Cardiac muscle cell (in vitro differentiated cells and primary cell): Measurements from ENCODE around the gene AGPAT2. TPM values are rescaled to one million over a fixed set of nuclear protein-coding genes. Genes with fewer than 3 reads are reported as not detected.

Experiments
- DNase-seq, 2 donors: peaks; one replicate each; pipeline versions ENCODE4 v3.0.0 to v3.0.0-alpha.2; 2010 to 2017; ENCODE audit warnings: low read depth in 1 of 2, low spot score in 1 of 2
- H3K27ac ChIP-seq: fragments of 200-600 bp; sonication (generic); 2 replicates; pipeline ENCODE4 v1.5.1; 2016
- H3K27me3 ChIP-seq: fragments of 200-600 bp; sonication (generic); 2 replicates; pipeline ENCODE4 v1.6.0; 2016; ENCODE audit warnings: control low read depth
- H3K36me3 ChIP-seq: fragments of 200-600 bp; sonication (generic); 2 replicates; pipeline ENCODE4 v1.5.1; 2016; ENCODE audit warnings: control low read depth
- H3K4me1 ChIP-seq: fragments of 200-600 bp; sonication (generic); 2 replicates; pipeline ENCODE4 v1.8.1; 2017; ENCODE audit warnings: low read depth, mild to moderate bottlenecking, mixed run types
- H3K4me3 ChIP-seq: fragments of 200-600 bp; sonication (generic); 2 replicates; pipeline ENCODE4 v1.5.1; 2016; ENCODE audit warnings: mild to moderate bottlenecking
- H3K9me3 ChIP-seq: fragments of 200-600 bp; sonication (generic); 2 replicates; pipeline ENCODE4 v1.5.1; 2017; ENCODE audit warnings: low read depth, mild to moderate bottlenecking, control low read depth
- CTCF ChIP-seq: IDR thresholded peaks from 2 replicates; pipeline ENCODE4 v1.5.1; 2012; ENCODE audit warnings: low read depth, mild to moderate bottlenecking, low read length
- polyA plus RNA-seq: library from polyadenylated mRNA; unstranded; fragments of >200 nt; fragmentation: Nextera tagmentation; extraction: Ambion mirVana; gene quantifications from 2 replicates; pipeline ENCODE4 v1.2.1, GENCODE V29; 2016
- total RNA-seq: library from RNA; depleted of rRNA; stranded (reverse); fragments of >200 nt; gene quantifications from 2 replicates; pipeline ENCODE4 v1.2.3, GENCODE V29; 2016

AGPAT2 gene
- total and polyA plus RNA-seq, 2 experiments from 2014 or later = 72.5 to 103 TPM

GRCh38 chr9:136672431-136673087 is 14.7 kb downstream of the AGPAT2 start:
- no peaks in the 10 kb centered on the region for H3K27me3 ChIP-seq
- no peak overlapping the region for H3K4me3 ChIP-seq
- H3K27ac ChIP-seq = peak overlapping the region; percentile 28
- DNase-seq = no peak
- TF ChIP-seq CTCF = no peak
- H3K9me3 ChIP-seq = no peaks in the 10 kb centered on the region
- peaks cover 1% of the 10 kb centered on the region for H3K4me1 ChIP-seq
- H3K36me3 ChIP-seq = no peaks in the 10 kb centered on the region

- Histone ChIP-seq H3K27ac (no peak overlapping the region), H3K27me3 (no peaks in the 10 kb centered on the region), H3K9me3 (no peaks in the 10 kb centered on the region), H3K4me3 (no peak overlapping the region), H3K36me3 (no peaks in the 10 kb centered on the region), H3K4me1 (peaks cover 8% of the 10 kb centered on the region)
- peak; percentile 31 to 66 for DNase-seq
- peak; percentile 89 for TF ChIP-seq CTCF
Observed at GRCh38 chr9:136671646-136672430, 15.4 kb downstream of the AGPAT2 start.

GRCh38 chr9:136671254-136671614 is 16.0 kb downstream of the AGPAT2 start:
- Histone ChIP-seq H3K36me3 (no peaks in the 10 kb centered on the region), H3K27ac (no peak overlapping the region), H3K4me1 (peaks cover 12% of the 10 kb centered on the region), H3K4me3 (no peak overlapping the region), H3K9me3 (no peaks in the 10 kb centered on the region), H3K27me3 (no peaks in the 10 kb centered on the region)
- DNase-seq = no peak
- TF ChIP-seq CTCF = no peak

DNA sequence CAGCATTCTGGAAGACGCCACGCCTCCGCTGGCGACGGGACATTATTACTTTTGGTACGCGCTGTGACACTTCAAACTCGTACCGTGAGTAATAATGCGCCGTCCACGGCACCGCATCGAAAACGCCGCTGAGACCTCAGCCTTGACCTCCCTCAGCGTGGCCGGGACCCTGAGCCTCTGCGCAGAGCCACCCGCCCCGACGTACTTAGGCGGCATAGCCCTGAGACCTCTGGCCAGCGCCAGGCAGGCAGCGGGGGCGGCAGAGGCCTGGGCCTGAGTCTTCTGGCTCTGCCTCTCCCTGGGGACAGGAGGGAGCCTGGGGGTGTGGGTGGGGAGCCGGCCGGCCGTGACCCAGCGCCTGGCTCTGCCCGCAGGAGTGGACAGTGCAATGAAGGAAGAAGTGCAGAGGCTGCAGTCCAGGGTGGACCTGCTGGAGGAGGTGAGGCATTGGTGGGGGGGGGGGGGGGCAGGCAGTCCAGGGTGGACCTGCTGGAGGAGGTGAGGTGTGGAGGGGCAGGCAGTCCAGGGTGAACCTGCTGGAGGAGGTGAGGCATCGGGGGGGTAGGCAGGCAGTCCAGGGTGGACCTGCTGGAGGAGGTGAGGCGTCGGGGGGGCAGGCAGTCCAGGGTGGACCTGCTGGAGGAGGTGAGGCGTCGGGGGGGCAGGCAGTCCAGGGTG is 16.5 kb downstream of the AGPAT2 start:
- no peak for DNase-seq
- TF ChIP-seq CTCF = no peak

DNA sequence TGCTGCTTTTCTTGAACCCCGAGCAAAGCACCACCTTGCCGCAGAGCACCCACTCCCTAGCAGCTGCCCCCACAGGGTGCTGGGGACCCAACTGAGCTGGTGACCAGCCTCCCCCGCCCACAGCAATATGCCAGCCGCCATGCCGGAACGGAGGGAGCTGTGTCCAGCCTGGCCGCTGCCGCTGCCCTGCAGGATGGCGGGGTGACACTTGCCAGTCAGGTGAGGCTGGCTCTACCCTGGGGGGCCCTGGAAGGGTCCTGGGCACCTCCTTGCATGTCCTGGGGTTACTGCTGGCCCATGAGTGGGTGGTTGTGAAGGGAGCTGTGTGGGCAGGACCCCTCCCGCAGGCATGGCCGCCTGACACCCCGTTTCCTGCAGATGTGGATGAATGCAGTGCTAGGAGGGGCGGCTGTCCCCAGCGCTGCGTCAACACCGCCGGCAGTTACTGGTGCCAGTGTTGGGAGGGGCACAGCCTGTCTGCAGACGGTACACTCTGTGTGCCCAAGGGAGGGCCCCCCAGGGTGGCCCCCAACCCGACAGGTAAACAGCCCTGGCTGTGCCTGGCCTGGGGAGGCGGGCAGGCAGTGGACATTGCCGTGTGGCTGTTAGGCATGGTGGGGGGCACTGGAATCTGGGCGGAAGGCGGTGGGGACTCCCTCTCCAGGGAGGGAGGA is 17.3 kb downstream of the AGPAT2 start:
- no peak for DNase-seq
- H3K9me3 ChIP-seq = no peaks in the 10 kb centered on the region
- no peaks in the 10 kb centered on the region for H3K36me3 ChIP-seq
- no peak for TF ChIP-seq CTCF
- H3K4me3 ChIP-seq = no peak overlapping the region
- H3K4me1 ChIP-seq = peaks cover 12% of the 10 kb centered on the region
- H3K27me3 ChIP-seq = no peaks in the 10 kb centered on the region
- H3K27ac ChIP-seq = no peak overlapping the region

More for the DNA sequence above, 16.5 kb downstream of the AGPAT2 start:
- Histone ChIP-seq H3K4me1 (peaks cover 12% of the 10 kb centered on the region), H3K27ac (no peak overlapping the region), H3K36me3 (no peaks in the 10 kb centered on the region), H3K9me3 (no peaks in the 10 kb centered on the region), H3K27me3 (no peaks in the 10 kb centered on the region), H3K4me3 (no peak overlapping the region)
